AG08396 (cell line): Measurements from ENCODE around the gene VWCE.
A peak's percentile ranks its signal among the peaks of the same experiment; 100 is the strongest.

Experiments
- DNase-seq: peaks from one replicate; pipeline ENCODE4 v3.0.0; 2012; ENCODE audit warnings: low spot score, mixed read lengths

The VWCE gene

DNA sequence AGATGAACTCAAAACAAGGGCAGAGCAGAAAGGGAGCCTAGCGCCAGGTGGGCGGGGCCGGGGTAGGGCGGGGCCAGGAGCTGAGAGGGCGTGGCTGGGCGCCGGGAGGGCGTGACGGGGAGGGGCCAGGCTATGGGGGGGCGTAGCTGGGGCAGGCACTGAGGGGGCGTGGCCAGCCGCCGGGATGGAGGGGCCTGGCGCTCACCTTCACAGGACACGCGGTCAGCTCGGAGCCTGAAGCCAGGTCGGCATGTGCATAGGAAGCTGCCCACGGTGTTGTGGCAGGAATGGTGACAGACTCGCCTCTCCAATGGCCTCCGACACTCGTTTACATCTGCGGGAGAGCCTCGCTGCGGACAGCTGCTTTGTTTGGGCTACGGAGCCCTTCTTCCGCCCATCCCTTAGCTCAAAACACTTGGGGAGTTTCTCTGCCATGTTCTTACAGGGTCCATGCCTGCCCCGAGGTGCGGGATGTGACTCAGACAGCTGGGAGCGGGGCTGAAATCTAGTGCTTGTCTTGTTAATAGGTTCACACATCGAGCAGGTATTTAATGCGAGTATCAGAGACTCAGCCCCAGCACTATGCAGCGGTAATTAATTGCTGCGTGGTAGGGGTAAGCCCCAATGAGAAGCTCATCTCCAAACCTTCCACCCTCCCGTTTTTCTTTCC lies 13.4 kb downstream of the VWCE start:
- peak; percentile 89 for DNase-seq

DNA sequence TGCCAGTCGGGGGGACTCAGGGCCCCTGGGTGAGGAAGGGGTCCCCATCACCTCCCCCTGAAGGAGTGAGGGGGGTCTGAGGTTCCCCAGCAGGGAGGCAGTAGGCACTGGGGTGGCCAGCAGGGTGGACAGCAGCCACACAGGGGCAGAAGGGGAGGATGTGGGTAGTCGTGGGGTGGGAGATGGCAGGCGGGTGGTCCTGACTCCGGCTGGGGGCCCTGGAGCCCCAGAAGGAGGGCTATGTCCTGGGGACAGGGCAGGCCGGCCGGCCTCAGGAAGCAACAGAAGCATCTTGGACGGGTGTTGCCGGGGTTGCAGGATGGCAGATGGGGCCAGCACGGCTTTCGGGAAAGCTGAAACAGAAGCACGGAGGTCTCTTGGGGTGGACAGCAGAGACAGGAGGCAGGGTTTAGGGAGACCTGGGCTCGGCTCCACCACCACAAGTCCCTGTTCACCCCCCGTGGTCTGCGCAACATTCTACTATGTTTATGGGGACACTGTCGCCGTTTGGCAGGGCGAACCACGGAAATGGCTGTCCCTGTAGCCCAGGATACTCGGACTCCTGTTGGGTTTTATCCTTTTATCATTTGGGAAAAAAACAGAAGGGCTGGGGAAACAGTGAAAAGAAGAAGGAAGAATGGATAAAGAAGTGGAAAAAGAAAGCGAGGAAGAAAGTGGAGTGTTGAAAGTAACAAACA lies 14.1 kb downstream of the VWCE start:
- DNase-seq = no peak

DNA sequence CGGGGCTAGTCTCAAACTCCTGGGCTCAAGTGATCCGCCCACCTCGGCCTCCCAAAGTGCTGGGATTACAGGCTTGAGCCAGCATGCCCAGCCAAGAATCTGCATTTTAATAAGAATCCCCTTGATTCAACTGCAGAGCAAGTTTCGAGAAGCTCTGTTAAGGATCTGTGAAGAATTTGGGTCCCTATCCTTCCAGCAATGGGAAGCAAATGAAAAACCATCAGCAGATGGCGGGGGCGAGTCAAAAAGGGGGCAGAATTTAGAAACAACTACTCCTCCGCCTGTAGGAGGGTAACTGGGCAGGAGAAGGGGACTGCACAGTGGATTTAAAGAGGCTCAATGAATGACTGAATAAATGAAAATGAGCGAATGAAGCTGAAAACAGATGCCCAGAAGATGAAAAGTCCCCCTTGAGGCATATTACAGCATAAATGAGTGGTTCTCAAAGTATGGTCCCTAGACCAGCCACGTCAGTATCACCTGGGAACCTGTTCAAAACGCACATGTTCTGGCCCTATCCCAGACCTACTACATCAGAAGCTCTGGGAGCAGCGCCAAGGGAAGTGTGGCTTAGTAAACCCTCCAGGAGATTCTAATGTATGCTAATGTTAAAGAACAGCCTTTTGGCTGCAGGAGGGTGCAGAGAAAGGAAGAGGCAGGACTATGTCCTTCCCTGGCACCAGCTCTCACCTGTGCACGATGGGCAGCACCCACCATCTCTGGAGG lies 15.0 kb downstream of the VWCE start:
- no peak for DNase-seq

DNA sequence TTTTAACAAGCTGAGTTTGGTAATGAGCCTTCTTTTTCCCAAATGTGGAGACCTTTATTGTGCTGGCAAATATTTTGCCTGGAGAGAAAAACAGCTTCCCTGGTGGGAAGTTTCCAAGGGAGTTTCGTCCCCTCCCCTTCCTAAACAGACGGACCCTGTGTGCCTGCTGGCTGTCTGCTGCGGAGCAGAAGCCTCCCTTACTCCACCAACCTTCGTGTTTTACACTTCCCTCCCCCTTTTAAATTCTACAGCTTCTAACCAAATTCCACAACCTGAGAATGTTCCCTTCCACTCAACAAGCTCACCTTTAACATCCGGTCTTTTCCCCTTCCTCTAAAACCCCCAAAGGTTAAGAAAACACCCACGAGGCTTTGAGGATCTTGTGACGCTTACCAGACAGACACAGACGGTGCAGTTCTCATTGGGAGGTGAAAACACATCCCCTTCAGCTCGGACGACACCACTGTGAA lies 17.1 kb downstream of the VWCE start:
- DNase-seq = no peak

DNA sequence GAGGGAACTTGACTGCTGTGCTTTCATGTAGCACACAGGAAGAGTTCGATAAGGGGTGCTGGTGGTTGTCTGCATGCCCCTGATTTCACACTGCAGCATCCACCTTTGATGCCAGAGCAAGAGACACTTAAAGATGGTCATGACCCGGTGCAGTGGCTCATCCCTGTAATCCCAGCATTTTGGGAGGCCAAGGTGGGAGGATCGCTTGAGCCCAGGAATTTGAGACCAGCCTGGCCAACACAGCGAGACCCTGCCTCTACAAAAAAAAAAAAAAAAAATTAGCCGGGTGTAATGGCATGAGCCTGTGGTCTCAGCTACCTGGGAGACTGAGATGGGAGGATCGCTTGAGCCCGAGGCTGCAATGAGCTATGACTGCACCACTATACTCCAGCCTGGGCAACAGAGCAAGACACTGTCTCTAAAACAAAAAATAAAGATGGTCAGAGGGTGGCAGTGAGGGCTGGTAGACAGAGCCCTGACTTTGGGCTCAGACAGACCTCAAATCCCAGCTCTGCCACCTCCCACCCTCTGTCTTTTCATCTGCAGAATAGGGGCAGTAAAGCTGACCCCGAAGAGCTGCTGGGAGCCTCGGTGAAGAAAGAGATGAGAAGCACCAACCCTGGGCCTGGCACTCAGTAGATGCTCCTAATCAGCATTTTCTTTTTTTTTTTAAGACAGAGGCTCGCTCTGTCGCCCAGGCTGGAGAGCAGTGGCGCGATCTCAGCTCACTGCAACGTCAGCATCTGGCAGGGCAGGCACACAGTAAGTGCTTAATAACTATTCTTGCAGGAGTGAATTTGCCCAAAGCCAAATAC lies 17.7 kb downstream of the VWCE start:
- DNase-seq = no peak

DNA sequence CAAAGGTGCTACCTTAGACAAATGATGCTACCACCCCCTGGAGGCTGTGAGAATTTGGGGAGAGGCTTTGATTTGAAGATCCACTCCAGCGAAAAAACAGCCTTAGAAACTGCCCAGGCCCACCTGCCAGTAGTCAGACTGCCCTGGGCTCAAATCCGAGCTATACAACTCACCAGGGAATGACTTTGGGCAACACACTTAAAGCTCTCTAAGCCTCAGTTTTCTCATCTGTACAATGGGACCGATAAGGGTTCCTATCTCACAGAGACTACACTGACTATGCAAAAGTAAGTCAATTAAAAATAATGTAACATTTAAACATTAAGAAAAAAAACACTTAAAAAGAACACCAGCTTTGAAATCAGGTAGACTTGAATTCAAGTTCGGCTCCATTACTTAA lies 19.9 kb downstream of the VWCE start:
- no peak for DNase-seq

DNA sequence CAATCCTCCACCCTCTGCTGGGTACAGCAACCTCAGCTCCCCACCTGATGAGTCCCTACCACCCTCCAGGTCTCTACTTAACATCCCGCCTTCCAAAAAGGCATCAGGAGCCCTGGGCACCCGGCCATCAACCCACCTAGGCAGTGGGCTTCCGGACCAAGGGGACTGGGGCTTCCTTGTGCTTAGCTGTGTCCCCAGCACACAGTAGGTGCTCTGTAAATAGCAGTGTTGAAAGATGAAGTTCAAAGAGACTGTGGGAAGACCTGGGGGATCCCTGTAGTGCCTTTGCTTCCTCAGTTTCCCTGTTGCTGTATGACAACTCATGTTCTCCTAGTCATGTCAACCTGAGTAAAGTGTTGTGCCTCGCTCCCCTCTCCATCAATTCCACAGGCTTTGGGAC lies 21.0 kb downstream of the VWCE start:
- no peak for DNase-seq

DNA sequence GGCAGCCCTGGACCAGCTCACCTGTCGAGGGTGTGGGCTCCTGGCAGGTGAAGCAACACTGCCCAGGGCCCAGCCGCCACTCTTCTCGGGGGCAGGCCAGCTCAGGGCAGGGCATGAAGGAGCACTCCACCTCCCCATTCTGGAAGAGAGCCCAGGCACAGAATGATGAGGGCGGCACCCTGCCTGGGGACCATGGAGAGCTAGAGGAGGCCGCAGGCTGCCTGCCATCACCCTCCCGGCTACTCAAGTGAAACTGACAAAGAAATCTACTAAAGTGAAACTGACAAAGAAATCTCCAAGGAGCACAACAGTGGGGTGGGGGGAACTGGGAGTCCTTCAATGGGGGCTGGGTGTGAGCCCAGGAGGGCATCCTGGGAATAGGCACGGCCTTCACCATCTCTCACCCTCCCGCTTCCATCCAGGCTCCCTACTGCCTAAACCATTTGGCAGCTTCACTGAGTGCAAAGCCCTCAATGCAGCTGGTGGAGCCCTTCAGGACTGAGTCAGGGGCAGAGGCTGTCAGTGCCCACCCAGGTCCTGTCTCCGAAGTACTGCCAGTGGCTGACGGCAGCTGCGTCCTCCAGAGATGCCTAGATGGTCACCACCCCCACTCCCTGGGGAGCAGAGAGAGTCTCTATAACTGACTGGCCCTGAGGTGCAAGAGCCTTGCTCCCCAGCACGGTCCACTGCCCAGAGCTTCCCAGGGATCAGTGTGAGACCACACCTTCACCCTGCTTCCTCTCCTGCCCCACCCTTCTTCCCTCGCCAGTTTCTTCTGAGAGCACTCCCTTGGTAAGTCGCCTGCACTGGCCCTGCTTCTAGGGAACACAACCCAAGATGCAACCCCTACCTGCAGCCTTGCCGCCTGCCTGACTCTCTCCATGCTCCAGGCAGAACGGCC lies 21.7 kb downstream of the VWCE start:
- DNase-seq = no peak

DNA sequence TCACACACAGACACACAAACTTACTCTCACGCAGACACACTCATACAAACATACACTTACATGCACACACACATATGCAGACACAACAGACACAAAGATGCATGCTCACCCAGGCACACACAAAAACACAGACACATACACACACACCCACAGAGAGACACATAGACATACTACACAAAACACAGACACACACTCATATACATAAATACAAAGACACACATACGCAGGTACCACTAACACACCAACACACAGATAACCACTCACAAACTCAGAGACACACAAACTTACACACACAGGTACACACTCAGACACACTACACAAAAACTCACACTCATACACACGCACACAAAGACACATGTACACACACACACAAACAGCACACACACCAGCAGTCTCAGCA lies 22.4 kb downstream of the VWCE start:
- no peak for DNase-seq

DNA sequence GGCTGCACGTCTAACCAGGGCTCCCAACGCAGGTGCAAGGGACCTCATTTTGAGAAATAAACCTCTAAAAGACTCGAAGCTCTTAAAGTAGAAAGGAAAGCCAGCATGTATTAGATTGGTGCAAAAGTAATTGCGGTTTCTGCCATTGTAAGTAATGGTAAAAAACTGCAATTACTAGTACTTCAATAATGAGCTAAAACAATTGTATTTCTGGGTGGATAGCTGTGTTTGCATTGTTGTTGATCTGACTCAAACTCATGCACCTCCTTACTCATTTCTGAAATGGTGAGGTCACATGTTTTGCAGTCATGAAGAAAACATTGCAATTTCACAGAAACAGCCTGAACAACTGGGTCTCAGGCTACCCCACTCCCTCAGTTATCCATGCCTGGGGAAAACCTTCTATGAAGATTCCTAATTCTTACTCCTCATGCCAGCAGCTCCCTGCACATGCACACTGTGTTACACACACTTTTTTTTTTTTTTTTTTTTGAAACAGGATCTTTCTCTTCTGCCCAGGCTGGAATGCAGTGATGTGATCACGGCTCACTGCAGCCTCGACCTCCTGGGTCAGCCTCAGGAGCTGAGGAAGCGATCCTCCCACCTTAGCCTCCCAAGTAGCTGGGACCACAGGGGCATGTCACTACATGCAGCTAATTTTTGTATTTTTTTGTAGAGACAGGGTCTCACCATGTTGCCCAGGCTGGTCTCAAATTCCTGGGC lies 24.6 kb downstream of the VWCE start:
- peak; percentile 77 for DNase-seq

DNA sequence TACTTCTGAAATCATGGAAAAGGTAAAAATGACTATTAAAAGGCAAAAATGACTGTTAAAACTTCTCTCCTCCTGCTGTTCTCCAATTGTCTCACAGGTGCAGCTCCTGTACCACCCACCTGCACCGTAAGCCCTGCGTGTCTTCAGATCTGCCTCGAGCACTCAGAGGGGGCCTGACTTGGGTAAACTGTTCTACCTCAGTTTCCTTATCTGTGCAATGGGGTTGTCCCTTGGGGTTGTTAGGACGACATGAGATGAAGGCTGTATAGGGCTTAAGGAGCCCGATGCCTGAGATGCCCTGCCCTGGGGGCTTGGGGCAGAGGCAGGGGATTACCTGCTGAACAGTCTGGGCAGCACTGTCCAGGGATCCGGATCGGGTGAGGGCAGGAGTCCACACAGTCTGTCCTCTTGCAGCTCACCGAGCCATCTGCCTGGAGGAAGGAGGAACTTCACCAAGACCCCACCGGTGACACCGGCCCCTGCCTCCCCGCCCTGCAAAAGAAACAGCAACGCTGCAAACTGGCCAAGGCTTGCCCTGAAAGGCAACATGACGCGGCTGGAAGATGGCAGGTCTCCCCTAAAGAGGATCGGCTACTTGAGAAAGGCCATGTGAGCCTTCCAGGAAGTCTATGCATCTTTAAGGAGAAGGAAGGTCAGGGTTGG lies 26.4 kb downstream of the VWCE start:
- DNase-seq = no peak

DNA sequence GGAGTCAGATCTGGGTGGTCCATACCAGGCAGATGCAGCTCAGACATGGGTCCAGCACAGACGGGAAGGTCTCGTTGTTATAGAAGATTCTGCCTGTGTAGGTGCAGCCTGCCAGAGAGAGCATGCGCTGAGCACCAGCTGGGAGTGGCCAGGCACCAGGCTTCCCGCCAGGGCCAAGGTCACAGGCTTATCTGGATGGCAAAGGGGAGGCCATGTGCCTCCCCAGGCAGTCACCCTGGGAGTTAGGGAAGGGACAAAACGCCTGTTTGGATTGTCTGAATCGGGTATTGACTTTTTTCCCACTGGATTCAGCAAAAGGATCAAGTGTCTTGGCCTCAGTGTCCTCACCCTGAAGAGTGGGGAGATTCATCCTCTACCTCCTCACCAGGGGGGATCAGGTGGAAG lies 27.7 kb downstream of the VWCE start:
- no peak for DNase-seq

DNA sequence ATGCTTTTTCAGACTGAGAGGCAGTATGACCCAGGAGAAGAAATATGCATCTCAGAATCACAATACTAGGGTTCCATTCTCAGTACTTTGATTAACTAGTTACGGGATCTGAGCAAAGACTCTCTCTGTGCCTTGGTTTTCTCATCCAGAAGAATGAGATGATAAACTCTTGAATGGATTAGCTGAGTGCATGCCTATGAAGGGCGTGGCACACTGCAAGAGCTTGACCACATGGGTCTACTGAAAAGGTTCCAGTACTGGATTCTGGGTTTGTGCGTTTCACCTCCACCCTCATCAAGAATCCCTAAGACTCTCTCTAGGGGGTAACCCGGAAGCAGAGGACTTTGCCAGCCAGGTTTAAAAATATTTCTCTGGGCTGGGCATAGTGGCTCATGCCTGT lies 28.5 kb downstream of the VWCE start:
- DNase-seq = no peak

DNA sequence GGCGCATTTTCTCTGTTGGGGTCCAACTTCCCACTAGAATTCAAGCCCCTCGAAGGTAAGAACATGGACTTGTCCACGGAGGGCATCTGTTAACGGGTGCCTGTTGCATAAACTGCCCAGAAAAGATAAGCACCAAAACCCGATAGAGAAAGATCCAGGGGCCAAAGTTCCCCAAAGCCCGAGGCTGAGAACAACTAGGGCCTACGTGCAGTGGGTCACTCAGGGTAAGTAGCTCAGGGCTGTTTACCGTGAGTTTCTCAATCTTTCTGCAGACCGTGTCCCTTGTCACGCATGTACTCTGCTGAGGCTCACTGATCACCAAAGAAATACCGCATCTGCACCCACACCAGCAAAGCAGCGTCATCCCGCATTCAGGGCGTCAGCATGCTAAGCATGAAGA lies 29.8 kb downstream of the VWCE start:
- DNase-seq = no peak

DNA sequence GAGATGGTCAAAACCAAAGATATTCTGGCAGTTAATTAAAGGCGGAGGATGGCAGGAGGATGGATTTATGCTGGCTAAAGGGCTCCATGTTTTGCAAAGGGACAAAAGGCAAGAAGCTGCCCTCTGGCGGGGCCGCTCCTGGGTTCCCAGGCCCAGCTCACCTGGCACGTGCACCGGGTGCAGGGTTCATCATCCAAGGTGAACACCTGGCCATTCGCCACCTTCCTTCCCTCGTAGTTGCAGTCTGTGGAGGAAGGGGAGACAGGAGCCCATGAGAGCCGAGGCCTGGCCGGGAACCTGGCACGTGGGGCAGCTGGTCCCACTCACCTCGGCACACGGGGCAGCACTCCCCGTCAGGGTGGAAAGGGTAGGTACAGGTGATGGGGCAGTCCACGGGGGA lies 30.3 kb downstream of the VWCE start:
- DNase-seq = no peak

DNA sequence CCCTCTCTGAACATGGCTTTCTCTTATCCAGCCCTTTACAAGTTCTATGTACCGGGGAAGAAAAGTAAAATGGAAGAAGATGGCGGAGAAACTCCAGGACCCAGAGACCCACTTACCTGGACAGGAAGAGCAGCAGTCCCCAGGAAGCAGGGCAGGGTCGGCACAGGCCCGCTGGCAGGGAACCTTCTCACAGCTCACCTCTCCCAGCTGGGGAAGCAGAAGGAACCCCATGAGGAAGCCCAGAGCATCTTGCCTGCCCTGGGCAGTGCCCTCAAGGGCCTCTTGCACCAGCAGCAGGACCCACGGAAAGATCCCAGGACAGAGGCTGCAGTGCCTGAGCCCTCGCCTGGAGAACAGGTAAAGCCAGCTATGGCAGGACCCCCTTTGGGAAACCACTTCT lies 30.7 kb downstream of the VWCE start:
- no peak for DNase-seq

DNA sequence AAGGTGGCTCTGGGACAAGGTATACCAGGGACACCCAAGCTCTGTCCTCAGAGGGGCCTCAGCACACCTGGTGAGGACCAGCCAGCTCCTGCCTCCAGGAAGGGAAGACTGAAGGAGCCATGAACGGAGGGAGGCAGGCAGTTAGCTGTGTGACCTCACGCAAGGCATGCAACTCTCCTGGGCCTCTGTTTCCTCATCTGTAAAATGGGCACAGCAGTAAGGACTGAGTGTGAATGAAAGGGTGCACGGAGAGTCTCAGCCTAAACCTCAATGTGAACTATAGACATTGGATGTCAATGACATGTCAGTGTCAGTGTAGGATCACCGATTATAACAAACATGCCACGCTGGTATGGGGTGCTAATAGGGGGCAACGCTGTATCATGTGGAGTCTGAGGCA lies 35.8 kb downstream of the VWCE start:
- no peak for DNase-seq

DNA sequence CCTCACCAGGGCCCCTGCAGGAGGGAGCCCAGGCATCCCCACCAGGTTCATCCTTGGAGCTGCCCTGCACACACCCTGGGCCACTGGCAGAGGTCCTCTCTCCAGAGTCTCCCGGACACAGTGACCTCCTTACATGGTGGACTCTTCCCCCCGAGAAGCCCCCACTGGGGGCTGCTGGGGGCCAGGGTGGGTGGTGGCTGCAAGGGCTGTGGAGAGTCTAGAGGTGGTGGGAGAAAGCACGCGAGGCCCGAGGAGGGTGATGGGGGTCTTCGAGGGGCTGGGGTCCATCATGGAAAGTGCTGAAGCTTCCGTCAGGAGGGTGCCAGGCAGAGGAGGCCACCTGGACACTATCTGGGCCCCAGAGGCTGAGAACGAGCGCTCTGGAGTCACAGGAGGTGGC lies 36.6 kb downstream of the VWCE start:
- DNase-seq = no peak

DNA sequence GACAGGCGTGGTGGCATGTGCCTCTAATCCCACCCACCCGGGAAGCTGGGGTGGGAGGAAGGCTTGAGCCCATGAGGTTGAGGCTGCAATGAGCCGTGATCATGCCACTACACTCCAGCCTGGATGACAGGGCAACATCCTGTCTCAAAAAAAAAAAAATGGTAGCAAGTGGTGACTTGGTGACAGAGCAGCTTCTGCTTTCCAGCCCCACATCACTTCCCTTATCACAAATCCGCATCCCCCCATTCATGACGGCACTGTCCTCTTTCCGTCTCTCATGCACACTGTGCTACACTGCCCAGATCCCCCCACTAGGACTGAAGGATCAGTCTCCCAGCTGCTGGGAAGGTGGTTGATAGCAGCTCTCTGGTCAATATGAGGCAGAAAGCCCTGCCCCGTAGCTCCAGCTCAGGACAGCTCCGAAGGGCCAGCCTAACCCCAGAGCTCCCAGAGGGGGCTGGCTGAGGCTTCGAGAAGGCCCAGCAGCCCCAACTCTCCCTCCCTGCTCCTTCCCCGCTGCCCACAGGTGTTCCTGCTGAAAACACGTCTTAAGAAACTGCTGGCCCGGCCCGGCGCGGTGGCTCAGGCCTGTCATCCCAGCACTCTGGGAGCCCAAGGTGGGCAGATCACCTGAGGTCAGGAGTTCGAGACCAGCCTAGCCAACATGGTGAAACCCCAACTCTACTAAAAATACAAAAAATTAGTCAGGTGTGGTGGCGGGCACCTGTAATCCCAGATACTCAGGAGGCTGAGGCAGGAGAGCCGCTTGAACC lies 38.2 kb downstream of the VWCE start:
- DNase-seq = no peak
